HG02870 (cell line): ENCODE data around the gene ANKMY1.
"Not testable (repeated sequence)": the region's sequence is repeated elsewhere in the genome, so short reads cannot be mapped to it uniquely, and the experiment has no call there.

ENCODE experiments used
- ATAC-seq: cut with Tn5 transposase; IDR thresholded peaks from one replicate; pipeline ENCODE4 v1.9.1; 2021; ENCODE audit warnings: mild to moderate bottlenecking, moderate library complexity; ENCODE audit not compliant: unreplicated experiment

The ANKMY1 gene

GRCh38 chr2:240569523-240569997 is 11.8 kb upstream of the ANKMY1 start:
- no peak for ATAC-seq

- no peak for ATAC-seq
Measured at GRCh38 chr2:240568678-240569522, 11.1 kb upstream of the ANKMY1 start.

- no peak for ATAC-seq
Measured at GRCh38 chr2:240567872-240568677, 10.3 kb upstream of the ANKMY1 start, which contains the start of gene RNPEPL1. Gene RNPEPL1 (plus strand): TSS chr2:240568484. CDS start chr2:240568587, 103 bp downstream.

GRCh38 chr2:240567137-240567871 is 9.5 kb upstream of the ANKMY1 start:
- no peak for ATAC-seq

GRCh38 chr2:240566203-240567136 is 8.7 kb upstream of the ANKMY1 start:
- ATAC-seq: peak; percentile 34

- ATAC-seq: peak; percentile 30
Measured at GRCh38 chr2:240565333-240566202, 7.8 kb upstream of the ANKMY1 start.

GRCh38 chr2:240564561-240565332 is 7.0 kb upstream of the ANKMY1 start:
- ATAC-seq: no peak

GRCh38 chr2:240563951-240564560 is 6.3 kb upstream of the ANKMY1 start:
- ATAC-seq: no peak

- ATAC-seq: not testable (repeated sequence)
Measured at GRCh38 chr2:240563231-240563630, 5.4 kb upstream of the ANKMY1 start.

GRCh38 chr2:240561325-240561971 is 3.7 kb upstream of the ANKMY1 start:
- ATAC-seq: peak; percentile 2

- peak; percentile 57 for ATAC-seq
Measured at GRCh38 chr2:240560480-240561324, 2.9 kb upstream of the ANKMY1 start.

GRCh38 chr2:240560084-240560479 is 2.3 kb upstream of the ANKMY1 start, which contains the start of gene DUSP28:
Gene DUSP28 (plus strand): TSS chr2:240560357. CDS start chr2:240560685, 328 bp downstream.
- peak; percentile 48 for ATAC-seq

- ATAC-seq: no peak
Measured at GRCh38 chr2:240559286-240559685, 1.5 kb upstream of the ANKMY1 start.

GRCh38 chr2:240558236-240558761 is 511 bp upstream of the ANKMY1 start:
- ATAC-seq: no peak

- no peak for ATAC-seq
Measured at GRCh38 chr2:240557101-240557751, 562 bp downstream of the ANKMY1 start.
